GM19467 (cell line): ENCODE data around the gene ETF1.

Experiments
- ATAC-seq: cut with Tn5 transposase; IDR thresholded peaks from one replicate; pipeline ENCODE4 v1.9.1; 2021; ENCODE audit warnings: mild to moderate bottlenecking, moderate library complexity; ENCODE audit not compliant: unreplicated experiment

ETF1 gene

GRCh38 chr5:138563340-138564118 is 20.5 kb upstream of the ETF1 start:
- no peak for ATAC-seq

- no peak for ATAC-seq
These were observed 17.9 kb upstream of the ETF1 start for GRCh38 chr5:138560971-138561370.

GRCh38 chr5:138559937-138560336 is 16.9 kb upstream of the ETF1 start:
- ATAC-seq = no peak

GRCh38 chr5:138557677-138558076 is 14.6 kb upstream of the ETF1 start:
- ATAC-seq = no peak

GRCh38 chr5:138554143-138554542 is 11.1 kb upstream of the ETF1 start:
- ATAC-seq = no peak

- ATAC-seq = no peak
These were observed 10.5 kb upstream of the ETF1 start for GRCh38 chr5:138553437-138554095.

DNA sequence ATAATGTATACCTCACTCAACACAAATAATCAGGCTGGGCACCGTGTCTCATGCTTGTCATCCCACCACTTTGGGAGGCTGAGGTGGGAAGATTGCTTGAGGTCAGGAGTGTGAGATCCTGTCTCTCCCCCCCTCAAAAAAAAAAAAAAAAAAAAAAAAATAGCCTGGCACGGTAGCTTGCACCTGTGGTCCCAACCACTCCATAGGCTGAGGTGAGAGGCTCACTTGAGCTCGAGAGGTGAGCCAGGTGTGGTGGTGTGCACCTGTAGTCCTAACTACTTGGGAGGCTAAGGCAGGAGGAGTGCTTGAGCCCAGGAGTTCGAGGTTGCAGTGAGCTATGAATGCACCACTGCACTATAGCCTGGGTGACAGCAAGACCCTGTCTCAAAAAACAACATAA is 9.6 kb upstream of the ETF1 start:
- ATAC-seq = no peak

DNA sequence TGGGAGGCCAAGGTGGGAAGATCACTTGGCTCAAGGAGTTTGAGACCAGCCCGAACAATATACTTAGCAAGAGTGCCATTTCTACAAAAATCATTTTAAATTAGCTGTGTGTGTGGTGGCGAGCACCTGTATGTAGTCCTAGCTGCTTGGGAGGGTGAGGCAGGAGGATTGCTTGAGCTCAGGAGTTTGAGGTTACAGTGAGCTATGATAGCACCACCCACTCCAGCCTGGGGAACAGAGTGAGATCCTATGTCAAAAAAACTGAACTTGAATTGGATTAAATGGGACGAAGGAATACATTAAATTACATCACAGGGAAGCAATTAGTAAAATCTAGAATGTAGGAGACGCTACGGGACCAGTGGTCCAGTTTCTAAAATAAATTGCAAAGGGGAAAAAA is 6.4 kb upstream of the ETF1 start:
- ATAC-seq = no peak

- no peak for ATAC-seq
These were observed 3.0 kb upstream of the ETF1 start for GRCh38 chr5:138545919-138546562.

- ATAC-seq = no peak
These were observed 1.4 kb upstream of the ETF1 start for GRCh38 chr5:138544181-138545134.

- peak; percentile 31 for ATAC-seq
These were observed 681 bp upstream of the ETF1 start for GRCh38 chr5:138543730-138544104.

- peak; percentile 0 for ATAC-seq
These were observed 668 bp downstream of the ETF1 start for GRCh38 chr5:138542180-138542955.

DNA sequence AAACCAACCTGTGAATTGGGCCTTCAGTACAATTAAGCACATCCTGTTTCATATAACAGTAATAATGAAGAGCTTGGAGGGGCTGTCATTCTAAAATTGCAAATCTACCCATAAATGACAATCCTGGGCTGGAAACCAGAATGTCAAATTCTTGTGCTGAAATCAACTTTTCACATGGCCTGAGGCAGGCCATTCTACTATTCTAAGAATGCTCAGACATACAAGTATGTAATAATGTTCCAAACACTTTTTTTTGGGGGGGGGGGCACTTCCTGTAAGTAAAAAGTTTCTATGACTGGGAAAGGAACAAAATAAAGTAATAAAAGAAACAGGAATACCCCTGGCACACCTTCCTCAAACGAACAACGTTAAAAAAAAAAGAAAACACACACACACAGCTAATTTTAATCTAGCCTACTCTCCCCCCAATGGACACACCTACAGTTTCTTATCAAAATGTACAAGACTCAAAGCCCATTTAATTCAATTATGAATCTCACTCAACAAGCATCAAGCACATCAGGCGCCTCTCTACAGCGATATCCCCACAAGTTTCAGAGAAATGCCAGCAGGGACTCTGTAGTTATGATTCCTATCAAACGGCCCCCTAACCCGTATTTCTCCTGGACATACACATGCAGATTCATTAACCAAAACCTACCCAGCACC is 1.4 kb downstream of the ETF1 start:
- ATAC-seq = no peak

GRCh38 chr5:138539791-138540190 is 3.2 kb downstream of the ETF1 start:
- no peak for ATAC-seq

- no peak for ATAC-seq
These were observed 4.0 kb downstream of the ETF1 start for GRCh38 chr5:138538943-138539627.

DNA sequence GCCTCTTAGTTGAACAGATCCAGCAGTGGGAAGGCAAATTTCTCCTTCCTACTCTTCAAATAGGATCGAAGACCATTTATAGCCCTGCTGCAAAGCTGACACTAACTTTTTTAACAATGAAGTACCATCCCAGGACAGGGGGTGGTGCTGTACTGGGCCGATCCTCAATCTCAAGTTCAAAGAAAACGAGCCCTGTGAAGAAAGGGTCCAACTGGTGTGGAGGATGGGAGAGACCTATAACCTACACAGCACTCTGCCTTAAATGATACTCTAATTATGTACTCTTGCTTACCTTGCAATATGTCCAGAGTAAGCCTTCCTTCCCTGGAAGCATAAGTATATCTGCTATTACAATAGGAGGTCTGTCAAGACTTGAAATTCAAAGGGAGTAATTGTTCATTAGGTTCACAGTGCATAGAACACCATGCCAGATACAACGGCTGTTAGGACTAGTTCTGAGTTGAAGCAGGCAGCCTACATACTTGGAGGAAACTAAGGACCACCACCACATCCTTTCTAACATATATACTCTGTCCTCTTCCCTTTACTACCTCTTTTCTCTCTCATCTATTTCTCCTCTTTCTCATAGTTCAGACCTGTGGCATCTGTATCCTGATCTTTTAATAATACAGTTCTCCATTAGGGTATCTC is 6.2 kb downstream of the ETF1 start:
- ATAC-seq = no peak

GRCh38 chr5:138536215-138536614 is 6.8 kb downstream of the ETF1 start:
- ATAC-seq = no peak
